GM18507 (cell line): ENCODE data around the gene GNG7.
A peak's percentile ranks its signal among the peaks of the same experiment; 100 is the strongest.
"Not testable (repeated sequence)": the region's sequence is repeated elsewhere in the genome, so short reads cannot be mapped to it uniquely, and the experiment has no call there.

ENCODE experiments used
- DNase-seq: peaks from one replicate; pipeline ENCODE4 v3.0.0; 2011; ENCODE audit warnings: low read depth; ENCODE audit not compliant: insufficient read length; ENCODE audit errors: extremely low spot score
- FAIRE-seq: peaks from 2 replicates; lab custom pipeline; 2011; peaks lifted over from hg19 to GRCh38; lab: Jason Lieb, UNC

Gene GNG7

DNA sequence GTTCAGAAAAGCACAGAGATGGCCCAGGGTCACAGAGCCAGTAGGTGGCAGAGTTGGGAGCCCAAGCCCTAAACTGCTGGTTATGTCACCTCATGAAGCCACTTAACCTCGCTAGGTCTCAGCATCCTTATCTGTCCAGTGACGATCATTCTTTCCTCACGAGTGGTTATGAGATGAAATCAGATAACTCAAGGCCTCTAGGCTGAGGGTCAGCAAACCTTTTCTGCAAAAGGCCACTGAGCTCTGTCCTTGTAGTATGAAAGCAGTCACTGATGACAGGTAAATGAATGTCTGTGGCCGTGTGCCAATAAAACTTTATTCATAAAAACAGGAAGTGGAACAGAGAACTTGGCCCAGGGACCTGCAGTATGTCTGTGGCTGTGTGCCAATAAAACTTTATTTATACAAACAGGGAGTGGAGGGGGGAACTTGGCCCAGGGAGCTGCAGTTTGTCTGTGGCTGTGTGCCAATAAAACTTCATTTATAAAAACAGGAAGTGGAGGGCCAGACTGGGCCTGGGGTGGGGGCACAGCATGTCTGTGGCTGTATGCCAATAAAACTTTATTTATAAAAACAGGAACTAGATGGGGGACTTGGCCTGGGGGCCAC is 71.2 kb downstream of the GNG7 start:
- no peak for DNase-seq
- FAIRE-seq: peak; percentile 47

DNA sequence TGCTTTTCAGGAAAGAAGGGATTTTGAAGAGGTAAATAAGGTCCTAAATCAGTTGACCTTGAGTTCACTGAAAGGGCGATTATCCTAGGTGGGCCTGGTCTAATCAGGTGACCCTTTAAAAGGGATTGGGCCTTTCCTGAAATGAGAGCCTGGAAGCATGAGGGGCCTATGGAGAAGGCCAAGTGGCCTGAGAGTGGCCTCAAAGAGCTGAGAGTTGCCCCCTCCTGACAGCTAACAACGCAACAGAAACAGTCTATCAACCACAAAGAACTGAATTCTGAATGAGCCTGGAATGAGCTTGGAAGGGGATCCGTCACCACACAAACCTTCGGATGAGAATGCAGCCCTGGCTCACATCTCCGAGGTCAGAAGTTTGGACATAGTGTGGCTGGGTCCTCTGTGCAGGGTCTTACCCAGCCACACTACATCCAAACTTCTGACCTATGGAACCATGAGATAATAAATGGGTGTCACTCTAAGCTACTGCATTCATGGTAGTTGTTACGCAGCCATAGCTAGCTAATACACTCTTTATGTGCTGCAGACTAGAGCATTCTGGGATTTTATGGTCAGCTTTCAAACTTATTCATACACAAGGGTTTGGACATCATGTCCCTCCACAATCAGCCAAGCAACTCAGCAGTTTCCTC is 72.0 kb downstream of the GNG7 start:
- DNase-seq: no peak
- FAIRE-seq: no peak

DNA sequence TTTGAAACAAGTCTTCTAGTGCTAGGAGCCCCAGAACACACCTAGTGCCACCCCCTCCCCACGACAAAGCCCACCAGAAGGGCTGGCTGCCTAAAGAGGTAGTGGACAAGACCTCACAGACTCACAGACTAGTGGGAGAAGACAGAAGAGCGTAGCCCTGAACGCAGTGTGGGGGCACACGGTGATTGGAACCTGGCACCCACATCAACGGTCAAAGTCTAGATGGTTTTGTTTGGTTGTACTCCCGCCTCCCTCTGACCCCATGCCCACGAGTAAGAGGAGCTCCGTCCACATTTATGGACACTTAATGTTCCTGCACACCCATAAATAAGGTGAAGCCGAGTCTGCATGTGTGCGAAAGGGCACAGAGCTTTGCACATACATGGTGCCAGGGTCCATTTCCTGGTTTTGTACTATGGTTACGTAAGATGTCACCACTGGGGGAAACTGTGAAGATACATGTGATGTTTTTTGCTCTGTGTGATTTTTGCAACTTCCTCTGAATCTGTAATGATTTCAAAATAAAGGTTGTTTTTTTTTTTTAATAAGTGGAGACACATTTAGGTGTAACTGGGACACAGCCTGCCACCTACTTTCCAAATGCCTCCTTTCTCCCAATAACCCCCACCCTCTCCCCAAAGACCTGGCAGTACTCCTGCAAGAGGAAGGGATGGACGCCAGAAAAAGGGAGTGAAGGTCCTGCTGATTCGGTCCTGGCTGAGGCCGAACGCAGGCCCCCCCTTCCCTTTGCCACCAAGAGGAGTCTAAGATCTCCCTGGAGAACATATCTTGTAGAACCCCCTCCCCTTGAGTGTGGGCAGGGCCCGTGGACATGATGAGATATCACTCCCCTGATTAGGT is 72.8 kb downstream of the GNG7 start:
- no peak for DNase-seq
- FAIRE-seq: no peak

DNA sequence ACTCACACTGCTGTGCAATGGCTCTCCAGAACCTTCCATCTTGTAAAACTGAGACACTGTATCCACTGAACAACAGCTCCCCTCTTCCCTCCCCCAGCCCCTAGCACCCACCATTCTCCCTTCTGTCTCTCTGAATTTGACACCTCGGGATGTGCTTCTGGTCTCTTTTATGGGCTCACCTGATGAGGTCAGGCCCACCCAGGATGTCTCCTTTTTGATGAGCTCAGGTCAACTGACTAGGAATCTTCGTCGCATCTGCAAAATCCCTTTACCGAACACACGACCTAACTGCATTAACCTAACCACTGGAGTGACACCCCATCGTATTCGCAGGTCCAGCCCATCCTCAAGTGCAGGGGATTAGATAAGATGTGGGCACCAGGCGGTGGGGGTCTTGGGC is 73.9 kb downstream of the GNG7 start:
- no peak for DNase-seq

DNA sequence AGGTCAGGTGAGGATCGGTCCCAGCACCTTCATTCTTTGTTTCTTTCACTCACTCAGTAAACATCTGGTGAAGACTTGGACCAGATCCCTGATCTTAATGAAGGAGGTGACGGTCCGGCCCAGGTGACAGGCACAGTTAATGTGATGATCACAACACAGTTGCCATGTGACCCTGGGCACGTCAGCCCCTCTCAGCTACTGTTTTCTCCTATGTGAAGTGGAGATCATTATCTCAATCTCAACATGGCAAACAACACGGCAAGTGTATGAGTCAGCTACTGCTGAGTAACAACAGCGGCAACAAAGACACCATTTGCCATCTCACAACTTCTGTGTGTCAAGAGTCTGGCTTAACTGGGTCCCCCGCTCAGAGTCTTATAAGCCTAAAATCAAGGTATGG is 74.6 kb downstream of the GNG7 start:
- DNase-seq (no peak), FAIRE-seq (no peak)

More for the DNA sequence above, 73.9 kb downstream of the GNG7 start:
- no peak for FAIRE-seq

DNA sequence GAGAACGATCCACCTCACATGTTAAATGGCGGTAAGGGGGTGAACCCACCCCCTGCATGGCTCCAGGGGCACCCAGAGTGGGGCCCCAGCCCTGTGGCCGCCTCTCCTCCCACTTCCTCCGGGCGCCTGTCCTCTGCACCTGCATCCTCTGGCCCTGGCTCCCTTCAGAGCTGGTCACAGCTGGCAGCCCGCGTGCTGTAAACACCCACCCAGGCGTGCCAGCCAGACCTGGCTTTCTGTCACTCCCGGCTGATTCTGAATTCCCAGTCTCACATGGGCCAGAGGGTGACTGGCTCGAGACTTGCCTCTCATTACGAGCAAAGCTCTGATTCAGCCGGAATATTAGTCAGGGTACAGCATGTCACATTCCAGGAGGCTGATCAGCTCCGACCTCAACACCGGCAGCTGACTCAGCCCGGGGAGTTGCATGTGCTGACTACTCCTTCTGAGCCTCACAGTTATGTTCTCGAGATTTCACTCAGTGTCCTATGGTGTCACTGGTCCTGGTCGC is 75.1 kb downstream of the GNG7 start:
- FAIRE-seq: no peak
- no peak for DNase-seq

DNA sequence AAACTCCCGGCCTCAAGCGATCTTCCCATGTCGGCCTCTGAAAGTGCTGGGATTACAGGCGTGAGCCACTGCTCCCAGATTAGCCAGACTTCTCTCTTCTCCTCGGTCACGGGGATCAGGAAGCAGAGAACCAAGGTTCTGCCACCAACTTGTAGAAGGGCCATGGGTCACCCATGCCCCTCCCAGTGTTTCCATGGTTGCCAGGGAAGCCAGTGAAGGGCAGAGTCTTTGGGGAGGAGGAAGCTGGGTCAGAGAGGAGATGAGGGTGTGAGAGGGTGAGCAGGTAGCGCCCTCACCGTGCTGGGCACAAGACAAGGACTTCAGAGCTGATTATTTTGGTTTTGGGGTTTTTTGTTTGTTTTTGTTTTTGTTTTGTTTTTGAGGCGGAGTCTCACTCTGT is 77.1 kb downstream of the GNG7 start:
- DNase-seq: no peak
- FAIRE-seq: peak; percentile 21

DNA sequence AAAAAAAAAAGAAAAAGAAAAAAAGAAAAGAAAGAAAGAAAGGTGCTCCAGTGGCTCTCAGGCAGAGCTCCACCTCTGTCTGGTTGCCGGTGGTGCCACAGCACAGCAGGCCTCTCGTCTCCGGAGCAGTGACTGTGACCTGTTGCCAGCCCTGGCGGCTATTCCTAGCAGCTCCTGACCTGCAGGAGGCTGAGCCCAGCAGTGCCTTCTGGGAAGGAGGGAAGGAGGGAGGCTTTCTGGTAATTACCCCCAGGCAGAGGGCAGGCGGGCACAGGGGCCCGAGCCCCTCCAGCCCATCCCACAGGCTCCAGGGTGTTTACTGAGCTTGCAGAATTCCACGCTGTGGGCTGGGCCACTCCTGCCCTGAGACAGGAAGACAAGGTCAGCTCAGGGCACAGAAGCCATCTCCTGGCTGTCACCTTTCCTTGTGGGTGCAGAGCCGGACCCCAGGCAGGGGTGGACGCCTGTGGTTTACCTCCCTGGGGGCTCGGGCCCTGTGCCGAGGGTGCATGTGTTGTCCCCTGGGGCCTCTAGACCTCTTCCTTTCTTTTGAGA is 77.9 kb downstream of the GNG7 start:
- FAIRE-seq (peak; percentile 57), DNase-seq (no peak)

DNA sequence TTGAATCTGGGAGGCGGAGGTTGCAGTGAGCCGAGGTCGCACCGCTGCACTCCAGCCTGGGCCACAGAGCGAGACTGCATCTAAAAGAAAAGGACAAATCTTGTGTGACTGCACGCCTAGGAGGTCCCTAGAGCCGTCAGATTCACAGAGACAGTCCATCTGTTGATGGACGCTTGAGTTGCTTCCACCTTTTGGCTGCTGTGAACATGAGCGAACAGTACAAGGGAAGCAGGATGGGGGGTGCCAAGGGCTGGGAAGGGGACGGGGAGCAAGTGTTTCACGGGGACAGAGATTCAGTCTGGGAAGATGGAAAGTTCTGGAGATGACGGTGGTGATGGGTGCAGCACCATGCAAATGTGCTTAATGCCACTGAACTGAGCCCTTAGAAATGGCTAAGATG is 78.7 kb downstream of the GNG7 start:
- peak; percentile 69 for FAIRE-seq

DNA sequence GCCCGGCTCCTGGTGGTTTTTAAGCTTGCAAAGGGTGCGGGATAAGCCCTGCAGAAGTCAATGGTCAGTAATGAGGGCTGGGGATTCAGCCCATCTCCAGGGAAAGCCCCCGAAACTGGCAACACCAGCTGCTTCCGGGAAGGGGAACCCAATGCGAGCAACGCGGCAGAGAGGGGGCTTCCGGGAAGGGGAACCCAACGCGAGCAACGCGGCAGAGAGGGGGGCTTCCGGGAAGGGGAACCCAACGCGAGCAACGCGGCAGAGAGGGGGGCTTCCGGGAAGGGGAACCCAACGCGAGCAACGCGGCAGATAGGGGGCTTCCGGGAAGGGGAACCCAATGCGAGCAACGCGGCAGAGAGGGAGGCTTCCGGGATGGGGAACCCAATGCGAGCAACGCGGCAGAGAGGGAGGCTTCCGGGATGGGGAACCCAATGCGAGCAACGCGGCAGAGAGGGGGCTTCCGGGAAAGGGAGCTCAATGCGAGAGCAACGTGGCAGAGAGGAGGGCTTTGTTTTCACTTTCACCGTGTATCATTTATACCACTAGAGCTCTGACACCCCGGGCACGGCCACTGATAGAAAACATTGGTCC is 80.0 kb downstream of the GNG7 start:
- peak; percentile 87 for FAIRE-seq
- not testable (repeated sequence) for DNase-seq

More for the DNA sequence above, 78.7 kb downstream of the GNG7 start:
- DNase-seq: no peak

DNA sequence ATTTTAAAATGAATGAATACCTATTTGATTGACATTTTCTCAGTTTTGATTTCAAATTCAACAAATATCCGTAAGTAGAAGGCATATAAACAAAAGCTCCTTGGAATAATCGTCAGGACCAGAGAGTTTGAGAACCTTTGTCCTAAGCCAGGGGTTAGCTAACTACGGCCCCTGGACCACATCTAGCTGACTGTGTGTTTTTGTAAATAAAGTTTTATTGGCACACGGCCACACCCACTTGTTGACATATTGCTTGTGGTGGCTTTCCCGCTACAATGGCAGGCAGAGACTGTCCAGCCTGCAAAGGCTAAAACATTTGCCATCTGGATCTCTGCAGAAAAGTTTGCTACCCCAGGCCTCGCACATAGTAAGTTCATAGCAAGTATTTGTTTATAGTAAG is 83.4 kb downstream of the GNG7 start:
- FAIRE-seq (peak; percentile 36), DNase-seq (no peak)

DNA sequence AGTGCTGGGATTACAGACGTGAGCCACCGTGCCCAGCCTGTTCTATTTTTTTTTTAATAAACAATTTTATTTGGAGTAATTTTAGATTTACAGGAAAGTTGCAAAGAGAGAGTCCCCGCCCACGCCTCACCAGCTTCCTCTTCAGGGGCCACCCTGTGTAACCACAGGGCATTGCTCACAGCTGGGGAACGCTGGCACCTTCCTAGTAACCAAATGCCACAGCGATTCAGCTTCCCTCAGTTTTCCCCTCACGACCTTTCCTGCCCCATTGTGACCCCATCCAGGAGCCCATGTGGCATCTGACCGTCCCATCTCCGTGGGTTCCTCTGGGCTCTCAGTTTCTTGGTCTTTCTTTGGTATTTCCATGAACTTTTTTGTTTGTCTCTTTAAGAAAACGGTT is 83.9 kb downstream of the GNG7 start:
- DNase-seq (no peak), FAIRE-seq (peak; percentile 53)

DNA sequence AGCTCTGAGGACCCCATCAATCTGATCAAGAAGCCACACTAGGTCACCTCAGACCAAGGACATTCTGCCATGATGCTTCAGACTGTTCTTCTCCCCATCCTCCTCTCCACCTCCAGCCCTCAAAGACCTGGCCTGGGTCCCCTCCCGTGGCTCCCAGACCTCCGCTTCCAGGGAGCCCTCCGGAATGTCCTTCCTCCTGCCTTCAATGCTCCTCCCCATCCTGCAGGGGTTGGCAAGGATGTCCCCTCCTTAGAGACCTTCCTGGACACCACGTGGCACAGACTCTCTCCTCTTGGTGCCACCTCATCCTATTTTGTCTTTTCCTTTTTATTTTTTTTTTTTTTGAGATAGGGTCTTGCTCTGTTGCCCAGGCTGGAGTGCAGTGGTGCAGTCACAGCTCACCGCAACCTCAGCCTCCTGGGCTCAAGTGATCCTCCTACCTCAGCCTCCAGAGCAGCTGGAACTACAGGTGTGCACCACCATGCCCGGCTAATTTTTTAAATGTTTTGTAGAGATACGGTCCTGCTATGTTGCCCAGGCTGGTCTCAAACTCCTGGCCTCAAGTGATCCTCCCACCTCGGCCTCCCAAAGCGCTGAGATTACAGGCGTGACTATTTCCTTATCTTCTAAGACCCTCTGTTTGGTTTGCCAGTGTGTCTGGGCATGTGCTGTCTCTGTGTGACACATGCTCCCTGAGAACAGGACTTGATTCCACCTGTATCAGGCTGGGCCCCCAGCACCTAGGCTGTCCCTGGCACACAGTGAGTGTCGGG is 84.9 kb downstream of the GNG7 start:
- DNase-seq: no peak
- FAIRE-seq: no peak

DNA sequence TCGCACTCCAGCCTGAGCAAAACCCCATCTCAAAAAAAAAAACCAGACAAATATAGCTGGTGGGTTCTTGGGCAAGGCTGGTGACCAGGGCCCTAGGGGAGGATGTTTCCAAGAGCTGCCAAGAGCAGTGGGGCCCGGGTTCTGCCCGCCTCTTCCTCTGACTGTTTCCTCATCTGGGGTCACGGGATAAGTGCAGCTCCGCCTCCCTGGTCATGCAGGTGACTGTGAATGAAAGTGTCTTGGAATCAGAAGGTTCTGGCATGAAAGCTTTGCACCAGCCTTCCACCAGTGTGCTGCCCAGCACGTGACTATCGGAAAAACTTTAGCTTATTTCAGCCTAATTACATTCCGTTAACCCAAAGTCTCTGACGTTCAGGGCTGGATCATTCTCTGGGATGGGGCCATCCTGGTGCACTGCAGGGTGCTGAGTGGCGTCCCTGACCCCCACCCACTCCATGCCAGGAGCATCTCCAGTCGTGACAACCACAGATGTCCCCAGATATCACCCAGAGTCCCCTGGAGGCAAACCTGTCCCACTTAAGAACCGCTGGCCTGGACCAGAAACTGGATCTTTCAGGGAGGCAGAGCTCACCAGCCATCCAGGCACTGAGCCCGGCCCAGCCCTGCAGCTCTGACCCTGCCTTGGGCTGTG is 85.6 kb downstream of the GNG7 start:
- DNase-seq (no peak), FAIRE-seq (peak; percentile 42)

DNA sequence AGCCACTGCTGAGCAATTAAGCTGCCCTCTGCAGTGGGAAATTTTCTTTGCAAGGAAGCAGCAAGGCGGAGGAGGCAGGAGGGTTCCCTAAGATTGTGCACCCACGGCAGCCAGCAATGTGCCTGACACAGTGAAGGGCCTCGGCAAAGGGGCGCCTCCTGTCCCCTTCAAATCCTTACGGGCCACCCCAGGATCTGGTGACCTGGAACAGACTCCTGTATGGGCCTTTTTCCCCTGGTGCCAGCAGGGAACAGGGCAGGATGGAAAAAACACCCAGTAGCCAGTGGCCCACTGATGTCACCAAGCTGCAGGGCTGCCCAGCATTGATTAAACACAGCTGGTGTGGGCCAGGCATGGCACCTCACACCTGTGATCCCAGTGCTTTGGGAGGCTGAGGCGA is 86.7 kb downstream of the GNG7 start:
- DNase-seq (no peak), FAIRE-seq (no peak)

DNA sequence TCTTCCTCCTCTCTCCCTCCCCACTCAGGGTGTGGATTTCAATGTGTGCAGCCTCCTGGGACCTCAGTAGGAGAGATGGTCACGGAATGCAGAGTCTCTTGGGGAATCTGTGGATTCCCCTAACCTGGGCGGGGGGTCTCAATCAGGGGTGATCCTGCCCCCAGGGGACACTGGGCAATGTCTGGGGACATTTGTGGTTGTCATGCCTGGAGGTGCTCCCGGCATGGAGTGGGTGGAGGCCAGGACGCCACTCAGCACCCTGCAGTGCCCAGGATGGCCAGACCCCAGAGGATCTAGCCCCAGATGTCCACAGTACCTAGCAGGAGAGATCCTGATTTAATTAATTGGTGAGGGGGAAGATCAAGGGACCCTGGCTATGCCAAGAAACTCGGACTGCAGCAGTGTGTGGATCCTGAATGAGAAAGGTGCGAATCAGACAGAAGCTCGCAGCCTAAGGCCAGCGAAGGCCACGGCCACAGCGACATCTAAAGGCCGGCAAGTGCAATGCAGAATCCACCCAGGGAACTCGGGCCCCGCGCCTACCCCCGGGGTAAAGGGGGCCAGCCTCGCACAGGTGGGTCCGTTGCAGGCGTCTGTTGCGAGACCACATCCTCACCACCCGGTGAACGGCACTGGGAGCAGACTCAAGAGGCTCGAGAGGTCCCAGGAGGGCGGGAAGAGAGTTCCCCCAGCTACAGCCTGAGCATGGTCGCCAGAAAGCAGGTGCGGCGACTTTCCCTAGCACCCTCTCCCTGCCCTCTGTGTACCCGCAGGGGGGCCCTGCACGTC is 88.8 kb downstream of the GNG7 start:
- FAIRE-seq: peak; percentile 88

DNA sequence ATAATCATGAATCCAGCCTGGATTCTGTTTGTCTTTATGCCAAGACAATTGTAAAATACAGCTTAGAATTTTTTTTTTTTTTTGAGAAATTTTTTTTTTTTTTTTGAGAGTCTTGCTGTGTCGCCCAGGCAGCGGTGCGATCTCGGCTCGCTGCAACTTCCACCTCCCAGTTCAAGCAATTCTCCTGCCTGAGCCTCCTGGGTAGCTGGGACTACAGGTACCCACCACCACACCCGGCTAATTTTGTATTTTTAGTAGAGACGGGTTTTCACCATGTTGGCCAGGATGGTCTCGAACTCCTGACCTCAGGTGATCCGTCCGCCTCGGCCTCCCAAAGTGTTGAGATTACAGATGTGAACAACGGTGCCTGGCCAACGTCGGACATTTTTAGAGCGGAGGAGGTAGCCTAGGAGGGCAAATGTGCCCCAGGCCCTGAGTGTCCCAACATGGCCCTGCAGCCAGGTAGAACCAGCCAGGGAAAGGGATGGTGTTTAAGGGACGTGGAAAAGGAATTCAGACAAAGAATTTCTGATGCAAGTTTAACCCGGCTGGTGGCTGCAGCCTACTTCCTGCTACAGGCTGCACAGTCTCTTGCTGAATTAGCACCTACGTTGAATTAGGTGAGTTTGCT is 89.8 kb downstream of the GNG7 start:
- FAIRE-seq (peak; percentile 46), DNase-seq (no peak)

More for the DNA sequence above, 88.8 kb downstream of the GNG7 start:
- DNase-seq: no peak
